IMR-90 (cell line): ENCODE data around the gene SH3BP5. TPM values are rescaled to one million over a fixed set of nuclear protein-coding genes. Genes with fewer than 3 reads are reported as not detected.

Experiments used
- ATAC-seq: fragments of 200-7000 bp; cut with Tn5 transposase; 2 replicates; pipeline ENCODE4 v1.9.1; 2020; ENCODE audit warnings: low read depth, mild to moderate bottlenecking, moderate library complexity
- BruUV-seq: library from RNA; stranded (reverse); fragments of 400-500 nt; replicated peaks from 2 replicates; lab custom pipeline; 2021; lab: Mats Ljungman, UMichigan
- CTCF ChIA-PET: fragments of 300-600 bp; formaldehyde crosslinking; extraction: SDS; loops from one replicate; lab custom pipeline; 2021; ENCODE audit warnings: antibody characterized with exemption; lab: Yijun Ruan, JAX
- POLR2A ChIA-PET: fragments of 300-600 bp; sonication (Branson Sonifier 250); formaldehyde crosslinking; loops from one replicate; lab custom pipeline; 2022; ENCODE audit warnings: antibody characterized with exemption; ENCODE audit not compliant: unreplicated experiment; lab: Charles Lee
- DNase-seq: peaks from one replicate; pipeline ENCODE4 v3.0.0; 2013
- H2AFZ ChIP-seq: replicated peaks from 2 replicates; pipeline ENCODE3; 2013; ENCODE audit warnings: low read length, mild to moderate bottlenecking; ENCODE audit not compliant: poor library complexity
- H2AK5ac ChIP-seq: 2 replicates; pipeline ENCODE4 v1.6.1; 2013; ENCODE audit warnings: low read depth, low read length, inconsistent platforms
- H2AK9ac ChIP-seq: replicated peaks from 2 replicates; pipeline ENCODE3; 2013; ENCODE audit warnings: mild to moderate bottlenecking, low read depth, low read length, moderate library complexity; ENCODE audit not compliant: poor library complexity
- H2BK120ac ChIP-seq: 2 replicates; pipeline ENCODE4 v1.6.1; 2013; ENCODE audit warnings: low read depth, low read length, inconsistent platforms
- H2BK15ac ChIP-seq: 3 replicates; pipeline ENCODE4 v1.6.1; 2013; ENCODE audit warnings: low read depth, low read length, inconsistent platforms
- H2BK20ac ChIP-seq: 2 replicates; pipeline ENCODE4 v1.6.1; 2013; ENCODE audit warnings: low read depth, mild to moderate bottlenecking, inconsistent platforms, low read length, moderate library complexity
- H2BK5ac ChIP-seq: 2 replicates; pipeline ENCODE4 v1.6.1; 2013; ENCODE audit warnings: mild to moderate bottlenecking, low read depth, low read length, inconsistent platforms; ENCODE audit not compliant: poor library complexity, severe bottlenecking
- H3K14ac ChIP-seq: replicated peaks from 2 replicates; pipeline ENCODE4 v1.6.1; 2013; ENCODE audit warnings: low read depth, low read length, inconsistent platforms
- H3K18ac ChIP-seq: 2 replicates; pipeline ENCODE4 v1.6.1; 2013; ENCODE audit warnings: low read depth, low read length, control low read depth
- H3K23ac ChIP-seq: 2 replicates; pipeline ENCODE4 v1.6.1; 2013; ENCODE audit warnings: low read depth, low read length, inconsistent platforms
- H3K27ac ChIP-seq: 2 replicates; pipeline ENCODE4 v1.5.1; 2013; ENCODE audit warnings: mild to moderate bottlenecking, control low read depth, low read length; ENCODE audit not compliant: insufficient read depth
- H3K27me3 ChIP-seq: 2 replicates; pipeline ENCODE4 v1.6.1; 2013; ENCODE audit warnings: low read length; ENCODE audit not compliant: control insufficient read depth, insufficient read depth
- H3K36me3 ChIP-seq: 2 replicates; pipeline ENCODE4 v1.6.1; 2013; ENCODE audit warnings: low read length, mixed read lengths; ENCODE audit not compliant: control insufficient read depth, insufficient read depth
- H3K4ac ChIP-seq: 2 replicates; pipeline ENCODE4 v1.6.1; 2013; ENCODE audit warnings: low read depth, low read length, inconsistent platforms
- H3K4me1 ChIP-seq: 2 replicates; pipeline ENCODE4 v1.6.1; 2013; ENCODE audit warnings: low read length, mixed read lengths; ENCODE audit not compliant: control insufficient read depth, insufficient read depth
- H3K4me2 ChIP-seq: 2 replicates; pipeline ENCODE4 v1.6.1; 2013; ENCODE audit warnings: low read depth, mild to moderate bottlenecking, control low read depth, low read length, moderate library complexity
- H3K4me3 ChIP-seq: 2 replicates; pipeline ENCODE4 v1.5.1; 2013; ENCODE audit warnings: low read depth, mild to moderate bottlenecking, control low read depth, low read length, moderate library complexity; ENCODE audit not compliant: insufficient read depth
- H3K56ac ChIP-seq: 2 replicates; pipeline ENCODE4 v1.6.1; 2013; ENCODE audit warnings: low read length, inconsistent platforms; ENCODE audit not compliant: insufficient read depth; ENCODE audit errors: extremely low read depth
- H3K79me1 ChIP-seq, 2 experiments: 2 replicates each; pipeline ENCODE4 v1.6.1; 2013; ENCODE audit warnings: low read length in 2 of 2, inconsistent platforms in 1 of 2, low read depth in 1 of 2
- H3K9ac ChIP-seq: 2 replicates; pipeline ENCODE4 v1.6.1; 2013; ENCODE audit warnings: low read depth, low read length, control low read depth
- H3K9me1 ChIP-seq: 2 replicates; pipeline ENCODE4 v1.6.1; 2013; ENCODE audit warnings: low read length, inconsistent platforms; ENCODE audit not compliant: insufficient read depth
- H3K9me3 ChIP-seq: 2 replicates; pipeline ENCODE4 v1.6.1; 2013; ENCODE audit warnings: low read length; ENCODE audit not compliant: control insufficient read depth, insufficient read depth
- H4K20me1 ChIP-seq: 2 replicates; pipeline ENCODE4 v1.6.1; 2013; ENCODE audit warnings: low read length, inconsistent platforms; ENCODE audit not compliant: insufficient read depth
- H4K5ac ChIP-seq: 2 replicates; pipeline ENCODE4 v1.6.1; 2013; ENCODE audit warnings: mild to moderate bottlenecking, low read depth, low read length, control low read depth
- H4K8ac ChIP-seq, 2 experiments: 2 replicates each; pipeline ENCODE4 v1.6.1; 2013; ENCODE audit warnings: low read depth in 2 of 2, low read length in 2 of 2, control low read depth in 1 of 2, inconsistent platforms in 1 of 2
- H4K91ac ChIP-seq: 2 replicates; pipeline ENCODE4 v1.6.1; 2013; ENCODE audit warnings: low read depth, low read length, inconsistent platforms; ENCODE audit not compliant: insufficient read depth
- BHLHE40 ChIP-seq: fragments of 150-350 bp; IDR thresholded peaks from 2 replicates; pipeline ENCODE4 v1.6.1; 2016; ENCODE audit warnings: mild to moderate bottlenecking, low read depth, low read length
- CHD1 ChIP-seq: IDR thresholded peaks from 2 replicates; pipeline ENCODE4 v1.6.1; 2012; ENCODE audit warnings: low read depth, low read length, improper control_type of control experiment
- FOS ChIP-seq: fragments of 150-350 bp; IDR thresholded peaks from 2 replicates; pipeline ENCODE4 v1.6.1; 2016; ENCODE audit warnings: low read depth, low read length
- NFE2L2 ChIP-seq: fragments of 150-350 bp; IDR thresholded peaks from 2 replicates; pipeline ENCODE4 v1.6.1; 2016; ENCODE audit warnings: low read depth, mild to moderate bottlenecking, low read length
- RFX5 ChIP-seq: IDR thresholded peaks from 2 replicates; pipeline ENCODE4 v1.8.0; 2012; ENCODE audit warnings: low read depth, mild to moderate bottlenecking, low read length, moderate library complexity
- SMC3 ChIP-seq: fragments of 150-350 bp; IDR thresholded peaks from 2 replicates; pipeline ENCODE4 v1.6.1; 2016; ENCODE audit warnings: low read depth, mild to moderate bottlenecking, antibody characterized with exemption, low read length, moderate library complexity
- WGBS, 2 experiments: methylation state at CpG; one replicate each; pipeline versions ENCODE4 v1.1.5 to v1.1.7; 2013; ENCODE audit warnings: missing lambda C conversion rate in 2 of 2; ENCODE audit not compliant: insufficient read length in 1 of 2; ENCODE audit errors: extremely low coverage in 2 of 2; 5-methylcytosine and 5-hydroxymethylcytosine counted together
- dilution Hi-C: fragments of 300-500 bp; cut with HindIII; formaldehyde crosslinking; loops from one replicate; pipeline ENCODE4 v1.14.3; 2018; ENCODE audit warnings: low sequenced_read_pairs; ENCODE audit not compliant: unreplicated experiment
- in situ Hi-C: fragments of 300-500 bp; cut with MboI; formaldehyde crosslinking; loops from 3 replicates; pipeline ENCODE4 v1.14.3; 2019; ENCODE audit warnings: low sequenced_read_pairs, inconsistent platforms, mixed read lengths
- intact Hi-C: fragments of 100-400 bp; cut with micrococcal nuclease; formaldehyde crosslinking; loops from 2 replicates; pipeline ENCODE4 v1.10.0; 2022
- polyA plus RNA-seq, 3 experiments: library from polyadenylated mRNA; depleted of rRNA; stranded (reverse); fragments of >200 nt; gene quantifications; 2 replicates each; pipeline ENCODE4 v1.2.3, GENCODE V29; 2012; ENCODE audit warnings: low replicate concordance in 1 of 3
- total RNA-seq: library from RNA; depleted of rRNA; stranded (reverse); fragments of >200 nt; gene quantifications from 2 replicates; pipeline ENCODE4 v1.2.3, GENCODE V29; 2012
- TF ChIP-seq, protein P1 (sequence below): fragments of 150-350 bp; IDR thresholded peaks from 2 replicates; pipeline ENCODE4 v1.6.1; 2016; ENCODE audit warnings: low read depth, mild to moderate bottlenecking, low read length, moderate library complexity, borderline replicate concordance

Gene SH3BP5
- total and polyA plus RNA-seq, 2 of the 4 experiments (the other 2 are of a cell fraction) = 14.0 to 23.5 TPM

DNA sequence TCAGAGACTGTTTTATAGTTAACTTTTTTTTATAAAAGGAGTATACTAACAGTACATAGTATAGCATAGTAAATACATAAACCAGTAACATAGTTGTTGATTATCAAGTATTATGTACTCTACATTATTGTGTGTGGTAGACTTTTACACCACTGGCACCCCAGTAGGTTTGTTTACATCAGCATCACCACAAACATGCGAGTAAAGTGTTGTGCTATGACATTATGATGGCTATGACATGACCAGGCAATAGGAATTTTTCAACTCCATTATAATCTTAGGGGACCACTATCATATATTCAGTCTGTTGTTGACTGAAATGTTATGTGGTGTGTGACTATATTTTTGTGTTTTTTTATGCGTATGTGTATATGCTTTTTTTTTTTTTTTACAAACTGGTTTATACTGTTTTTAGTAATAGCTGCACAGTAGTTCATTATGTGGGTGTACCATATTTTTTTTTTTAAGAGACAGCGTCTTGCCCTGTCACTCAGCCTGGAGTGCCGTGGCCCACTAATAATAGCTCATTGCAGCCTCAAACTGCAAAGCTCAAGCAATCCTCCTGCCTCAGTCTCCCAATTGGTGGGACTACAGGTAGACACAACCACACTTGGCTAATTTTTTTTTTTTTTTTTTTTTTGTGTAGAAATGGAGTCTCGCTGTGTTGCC, 124.4 kb downstream of the SH3BP5 start:
- ATAC-seq = no peak
- H3K36me3 ChIP-seq = peaks cover 7% of the 10 kb centered on the region
- in situ Hi-C loops (loop anchor here (10.0 to 25.0 kb wide), 2 partner anchors 271 to 347 kb away; partner anchors contain the start of gene NR2C2), intact Hi-C loops (loop anchor here (2.0 to 5.0 kb wide), 2 partner anchors 15 to 124 kb away; partner anchors contain the start of gene SH3BP5), dilution Hi-C loops (no loop called here)
- H4K20me1 ChIP-seq = peaks cover 28% of the 10 kb centered on the region; the same call in 1 of the 2 replicates
- H2BK20ac ChIP-seq = no peak overlapping the region
- BruUV-seq = no TSS peak
- H2AK5ac ChIP-seq = no peak overlapping the region
- no peaks in the 10 kb centered on the region for H3K27me3 ChIP-seq
- peak overlapping the region; percentile 94 for H3K4me2 ChIP-seq
- H3K4ac ChIP-seq = no peak overlapping the region
- H3K4me3 ChIP-seq = peak overlapping the region; percentile 27; the same call in 1 of the 2 replicates
- H3K23ac ChIP-seq = no peak overlapping the region
- peak; percentile 17 for DNase-seq
- H3K4me1 ChIP-seq = no peaks in the 10 kb centered on the region
- TF ChIP-seq RFX5 (no peak), FOS (no peak), BHLHE40 (no peak), NFE2L2 (no peak), CHD1 (no peak), SMC3 (no peak)
- TF ChIP-seq, protein P1, sequence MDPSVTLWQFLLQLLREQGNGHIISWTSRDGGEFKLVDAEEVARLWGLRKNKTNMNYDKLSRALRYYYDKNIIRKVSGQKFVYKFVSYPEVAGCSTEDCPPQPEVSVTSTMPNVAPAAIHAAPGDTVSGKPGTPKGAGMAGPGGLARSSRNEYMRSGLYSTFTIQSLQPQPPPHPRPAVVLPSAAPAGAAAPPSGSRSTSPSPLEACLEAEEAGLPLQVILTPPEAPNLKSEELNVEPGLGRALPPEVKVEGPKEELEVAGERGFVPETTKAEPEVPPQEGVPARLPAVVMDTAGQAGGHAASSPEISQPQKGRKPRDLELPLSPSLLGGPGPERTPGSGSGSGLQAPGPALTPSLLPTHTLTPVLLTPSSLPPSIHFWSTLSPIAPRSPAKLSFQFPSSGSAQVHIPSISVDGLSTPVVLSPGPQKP = no peak
- H2AFZ ChIP-seq = no peak overlapping the region
- no peak overlapping the region for H4K91ac ChIP-seq
- no peak overlapping the region for H3K56ac ChIP-seq
- no peak overlapping the region for H4K5ac ChIP-seq
- H2BK5ac ChIP-seq = no peak overlapping the region
- peaks cover 3% of the 10 kb centered on the region; the same call in 1 of the 2 replicates for H3K9me1 ChIP-seq
- H2BK15ac ChIP-seq = no peak overlapping the region
- H3K27ac ChIP-seq = no peak overlapping the region
- POLR2A ChIA-PET = no interaction called here
- no peaks in the 10 kb centered on the region for H3K9me3 ChIP-seq
- no peak overlapping the region for H3K18ac ChIP-seq
- no peak overlapping the region for H2BK120ac ChIP-seq
- WGBS, 2 experiments = no CpG with 5 or more reads among the region's 5 CpGs
- H3K79me1 ChIP-seq = peaks cover 7 to 24% of the 10 kb centered on the region in 2 experiments
- CTCF ChIA-PET = interaction anchor here (0.6 kb wide), 1 partner anchor 165 kb away, joined by 4 read pairs; no protein-coding TSS in a partner anchor
- no peak overlapping the region for H4K8ac ChIP-seq
- H2AK9ac ChIP-seq = no peak overlapping the region
- H3K9ac ChIP-seq = peak overlapping the region; percentile 81; the same call in 1 of the 2 replicates
- H3K14ac ChIP-seq = no peak overlapping the region
